Lung (tissue), 12 donors: Measurements from ENCODE around the gene TRMT2A. TPM values are rescaled to one million over a fixed set of nuclear protein-coding genes. Genes with fewer than 3 reads are reported as not detected.

Experiments
- ATAC-seq: fragments of 200-7000 bp; cut with Tn5 transposase; one replicate; pipeline ENCODE4 v1.9.1; 2020; ENCODE audit warnings: moderate number of reproducible peaks; ENCODE audit not compliant: insufficient read depth, low FRiP score
- DNase-seq, 3 donors: peaks; one replicate each; pipeline ENCODE4 v3.0.0-alpha.2; 2013 to 2017
- H3K27ac ChIP-seq, 2 donors: one replicate each; pipeline ENCODE4 v1.5.1; 2013; ENCODE audit warnings: mild to moderate bottlenecking in 2 of 2, moderate library complexity in 2 of 2, control low read depth in 1 of 2, inconsistent platforms in 1 of 2, low read depth in 1 of 2, low read length in 1 of 2
- H3K27me3 ChIP-seq, 3 donors: one replicate each; pipeline ENCODE4 v1.5.1; 2013; ENCODE audit warnings: low read length in 2 of 3; ENCODE audit not compliant: control insufficient read depth in 3 of 3, insufficient read depth in 3 of 3
- H3K36me3 ChIP-seq, 4 donors: one replicate each; pipeline ENCODE4 v1.5.1; 2013; ENCODE audit warnings: low read length in 4 of 4, mild to moderate bottlenecking in 1 of 4, moderate library complexity in 1 of 4; ENCODE audit not compliant: control insufficient read depth in 4 of 4, insufficient read depth in 4 of 4
- H3K4me1 ChIP-seq, 5 donors: one replicate each; pipeline ENCODE4 v1.5.1; 2013; ENCODE audit warnings: low read length in 5 of 5, mild to moderate bottlenecking in 2 of 5, moderate library complexity in 1 of 5; ENCODE audit not compliant: control insufficient read depth in 5 of 5, insufficient read depth in 5 of 5
- H3K4me3 ChIP-seq: one replicate; pipeline ENCODE4 v1.5.1; 2013; ENCODE audit warnings: mild to moderate bottlenecking, control low read depth, moderate library complexity
- H3K9ac ChIP-seq, 2 donors: one replicate each; pipeline ENCODE4 v1.5.1; 2013; ENCODE audit warnings: low read length in 2 of 2, control low read depth in 1 of 2; ENCODE audit not compliant: insufficient read depth in 1 of 2
- H3K9me3 ChIP-seq, 4 donors: one replicate each; pipeline ENCODE4 v1.5.1; 2013; ENCODE audit warnings: low read length in 3 of 4, mild to moderate bottlenecking in 1 of 4, moderate library complexity in 1 of 4; ENCODE audit not compliant: control insufficient read depth in 4 of 4, insufficient read depth in 3 of 4
- WGBS, 2 donors: extraction: QIAGEN DNeasy Blood & Tissue Kit; methylation state at CpG; one replicate each; pipeline ENCODE4 v1.1.7; 2013; 5-methylcytosine and 5-hydroxymethylcytosine counted together
- polyA plus RNA-seq, 2 donors: library from polyadenylated mRNA; stranded (reverse); fragments of 200-250 nt; gene quantifications; one replicate each; pipeline ENCODE4 v1.2.1, GENCODE V29; 2013
- total RNA-seq, 2 donors: library from RNA; depleted of rRNA in 1 of 2; stranded (reverse); fragments of >200 nt in 1 of 2; gene quantifications; one replicate each; pipeline ENCODE4 v1.2.1, GENCODE V29; 2014 to 2021
- TF ChIP-seq, protein P1 (sequence below): IDR thresholded peaks from 2 replicates; pipeline ENCODE4 v1.5.1; 2012; ENCODE audit warnings: mild to moderate bottlenecking; ENCODE audit errors: control extremely low read depth, extremely low read depth
- donor health status: control.
- donor health status: control.
- donor health status: Bipolar disorder and iron deficiency.
- donor health status: healthy.
- donor health status: DM: yes; HTN: yes; CAD: no.

Gene TRMT2A
- total and polyA plus RNA-seq, 4 donors: 37.5 to 71.1 (median 55.4) TPM

- Histone ChIP-seq H3K27me3 (no peaks in the 10 kb centered on the region), H3K27ac (no peak overlapping the region), H3K4me3 (no peak overlapping the region), H3K9me3 (peaks cover 0 to 9% (median 1%) of the 10 kb centered on the region in 4 donors), H3K9ac (no peak overlapping the region), H3K36me3 (peaks cover 52 to 76% (median 72%) of the 10 kb centered on the region in 4 donors), H3K4me1 (no peaks in the 10 kb centered on the region)
- no peak for ATAC-seq
- no peak for DNase-seq
- TF ChIP-seq, protein P1, sequence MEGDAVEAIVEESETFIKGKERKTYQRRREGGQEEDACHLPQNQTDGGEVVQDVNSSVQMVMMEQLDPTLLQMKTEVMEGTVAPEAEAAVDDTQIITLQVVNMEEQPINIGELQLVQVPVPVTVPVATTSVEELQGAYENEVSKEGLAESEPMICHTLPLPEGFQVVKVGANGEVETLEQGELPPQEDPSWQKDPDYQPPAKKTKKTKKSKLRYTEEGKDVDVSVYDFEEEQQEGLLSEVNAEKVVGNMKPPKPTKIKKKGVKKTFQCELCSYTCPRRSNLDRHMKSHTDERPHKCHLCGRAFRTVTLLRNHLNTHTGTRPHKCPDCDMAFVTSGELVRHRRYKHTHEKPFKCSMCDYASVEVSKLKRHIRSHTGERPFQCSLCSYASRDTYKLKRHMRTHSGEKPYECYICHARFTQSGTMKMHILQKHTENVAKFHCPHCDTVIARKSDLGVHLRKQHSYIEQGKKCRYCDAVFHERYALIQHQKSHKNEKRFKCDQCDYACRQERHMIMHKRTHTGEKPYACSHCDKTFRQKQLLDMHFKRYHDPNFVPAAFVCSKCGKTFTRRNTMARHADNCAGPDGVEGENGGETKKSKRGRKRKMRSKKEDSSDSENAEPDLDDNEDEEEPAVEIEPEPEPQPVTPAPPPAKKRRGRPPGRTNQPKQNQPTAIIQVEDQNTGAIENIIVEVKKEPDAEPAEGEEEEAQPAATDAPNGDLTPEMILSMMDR: no peak
- WGBS, 2 donors: 95 to 96% methylated on average over 11 of the region's 11 CpGs
Measured at GRCh38 chr22:20092477-20092854, 24.6 kb downstream of the TRMT2A start.

- 89 to 97% methylated on average over 16 of the region's 16 CpGs for WGBS, 2 donors
- Histone ChIP-seq H3K27me3 (no peaks in the 10 kb centered on the region), H3K4me3 (no peak overlapping the region), H3K4me1 (no peaks in the 10 kb centered on the region), H3K9ac (no peak overlapping the region), H3K27ac (no peak overlapping the region), H3K36me3 (peaks cover 52 to 79% (median 73%) of the 10 kb centered on the region in 4 donors), H3K9me3 (peaks cover 0 to 9% (median 1%) of the 10 kb centered on the region in 4 donors)
- TF ChIP-seq, protein P1: no peak
- DNase-seq (no peak), ATAC-seq (no peak)
Measured at GRCh38 chr22:20091690-20092476, 25.1 kb downstream of the TRMT2A start.

GRCh38 chr22:20090730-20091240, 26.2 kb downstream of the TRMT2A start:
- 71 to 84% methylated on average over 9 of the region's 9 CpGs for WGBS, 2 donors
- H3K9me3 ChIP-seq: peaks cover 0 to 2% (median under 1%) of the 10 kb centered on the region in 4 donors
- no peak for DNase-seq
- peaks cover 49 to 83% (median 69%) of the 10 kb centered on the region in 4 donors for H3K36me3 ChIP-seq
- no peak overlapping the region for H3K9ac ChIP-seq
- no peak overlapping the region for H3K4me3 ChIP-seq
- TF ChIP-seq, protein P1: no peak
- ATAC-seq: no peak
- H3K27ac ChIP-seq: no peak overlapping the region
- peaks cover 0 to 3% (median 0%) of the 10 kb centered on the region in 5 donors for H3K4me1 ChIP-seq
- no peaks in the 10 kb centered on the region for H3K27me3 ChIP-seq
